Stomach (tissue), 9 donors: Measurements from ENCODE around the gene KY. TPM values are rescaled to one million over a fixed set of nuclear protein-coding genes. Genes with fewer than 3 reads are reported as not detected.

Experiments used
- DNase-seq, 2 donors: peaks; one replicate each; pipeline versions ENCODE4 v3.0.0 to v3.0.0-alpha.2; 2013 to 2019
- H3K27ac ChIP-seq, 5 donors: fragments of 200-600 bp in 4 of 5; sonication (generic) in 4 of 5; one replicate each; pipeline ENCODE4 v1.5.1; 2013 to 2019; ENCODE audit warnings: mild to moderate bottlenecking in 1 of 5, moderate library complexity in 1 of 5
- H3K27me3 ChIP-seq, 3 donors: fragments of 200-600 bp; sonication (generic); one replicate each; pipeline ENCODE4 v1.5.1; 2017 to 2019; ENCODE audit warnings: mixed run types in 1 of 3
- H3K36me3 ChIP-seq, 4 donors: fragments of 200-600 bp; sonication (generic); 1 replicate in 3 of 4; 2 replicates in 1 of 4; pipeline ENCODE4 v1.5.1; 2016 to 2019
- H3K4me1 ChIP-seq, 4 donors: fragments of 200-600 bp; sonication (generic); one replicate each; pipeline ENCODE4 v1.5.1; 2016 to 2019
- H3K4me3 ChIP-seq, 4 donors: fragments of 200-600 bp; sonication (generic) in 3 of 4; one replicate each; pipeline ENCODE4 v1.5.1; 2016 to 2019; ENCODE audit warnings: mild to moderate bottlenecking in 1 of 4
- H3K9me3 ChIP-seq, 4 donors: fragments of 200-600 bp; sonication (generic); one replicate each; pipeline ENCODE4 v1.5.1; 2016 to 2019
- CTCF ChIP-seq, 7 experiments: fragments of 450-650 bp in 4 of 7; fragments of 200-600 bp in 3 of 7; sonication (generic) in 3 of 7; IDR thresholded peaks; one replicate each; pipeline ENCODE4 v1.5.1; 2016 to 2019; ENCODE audit warnings: antibody characterized with exemption in 7 of 7, control low read depth in 2 of 7, mild to moderate bottlenecking in 1 of 7
- EP300 ChIP-seq: sonication (generic); formaldehyde crosslinking; IDR thresholded peaks from one replicate; pipeline ENCODE4 v1.6.1; 2017; ENCODE audit warnings: antibody characterized with exemption
- POLR2A ChIP-seq, 4 donors: fragments of 450-650 bp; IDR thresholded peaks; one replicate each; pipeline ENCODE4 v1.6.1; 2016; ENCODE audit warnings: antibody characterized with exemption in 4 of 4, control low read depth in 2 of 4, mild to moderate bottlenecking in 1 of 4, moderate library complexity in 1 of 4
- POLR2AphosphoS5 ChIP-seq, 3 donors: sonication (generic); formaldehyde crosslinking; IDR thresholded peaks; one replicate each; pipeline ENCODE4 v1.6.1; 2016; ENCODE audit warnings: antibody characterized with exemption in 3 of 3
- WGBS, 5 donors: extraction: QIAGEN DNeasy Blood & Tissue Kit in 3 of 5; methylation state at CpG; one replicate each; pipeline versions ENCODE4 v1.1.5 to v1.1.7; 2013 to 2018; 5-methylcytosine and 5-hydroxymethylcytosine counted together
- intact Hi-C: fragments of 100-400 bp; cut with DNase I; formaldehyde crosslinking; loops from one replicate; pipeline ENCODE4 v1.15.1; 2023; ENCODE audit warnings: low total_unique reads
- polyA plus RNA-seq, 3 donors: library from polyadenylated mRNA; stranded (reverse); fragments of 200-250 nt; gene quantifications; one replicate each; pipeline ENCODE4 v1.2.3, GENCODE V29; 2013
- total RNA-seq, 5 donors: library from RNA; depleted of rRNA; stranded (reverse); fragments of >200 nt; gene quantifications; one replicate each; pipeline versions ENCODE4 v1.1.0 to v1.2.3, GENCODE V29; 2014 to 2016
- donor health status: healthy with polysubstance abuse.
- donor health status: Bipolar disorder and iron deficiency.
- donor health status: healthy.

The KY gene
- total and polyA plus RNA-seq, 8 donors: 0.12 to 3.6 (median 0.31) TPM; not detected in 3

- Histone ChIP-seq H3K4me1 (no peaks in the 10 kb centered on the region), H3K9me3 (no peaks in the 10 kb centered on the region), H3K27ac (no peak overlapping the region), H3K4me3 (no peak overlapping the region), H3K27me3 (no peaks in the 10 kb centered on the region), H3K36me3 (peaks cover 0 to 8% (median 0%) of the 10 kb centered on the region in 4 donors)
- 90 to 93% (median 91%) methylated on average over 8 of the region's 8 CpGs for WGBS, 5 donors
- TF ChIP-seq POLR2A (IDR thresholded peaks at IDR 0.05) (no peak), POLR2AphosphoS5 (IDR thresholded peaks at IDR 0.05) (no peak), EP300 (no peak), CTCF (IDR thresholded peaks at IDR 0.05) (no peak)
- DNase-seq: peak in 1 of 2 donors; percentile 8
- intact Hi-C loops: no loop called here
These were observed 7.6 kb downstream of the KY start for GRCh38 chr3:134643150-134643675.

- H3K4me3 ChIP-seq: no peak overlapping the region
- peaks cover 0 to 8% (median 0%) of the 10 kb centered on the region in 4 donors for H3K36me3 ChIP-seq
- DNase-seq: peak in 1 of 2 donors; percentile 10
- no peaks in the 10 kb centered on the region for H3K4me1 ChIP-seq
- WGBS, 5 donors: 87 to 95% (median 90%) methylated on average over 5 of the region's 5 CpGs
- H3K9me3 ChIP-seq: no peaks in the 10 kb centered on the region
- no peak overlapping the region for H3K27ac ChIP-seq
- TF ChIP-seq EP300: no peak
- TF ChIP-seq POLR2AphosphoS5 (IDR thresholded peaks at IDR 0.05): no peak
- TF ChIP-seq POLR2A (IDR thresholded peaks at IDR 0.05): no peak
- no peak for TF ChIP-seq CTCF (IDR thresholded peaks at IDR 0.05)
- intact Hi-C loops: no loop called here
- H3K27me3 ChIP-seq: no peaks in the 10 kb centered on the region
These were observed 8.2 kb downstream of the KY start for GRCh38 chr3:134642445-134643149.

GRCh38 chr3:134641671-134642300 lies 9.0 kb downstream of the KY start:
- TF ChIP-seq CTCF (IDR thresholded peaks at IDR 0.05): no peak
- TF ChIP-seq POLR2AphosphoS5 (IDR thresholded peaks at IDR 0.05): no peak
- no peak for TF ChIP-seq EP300
- TF ChIP-seq POLR2A (IDR thresholded peaks at IDR 0.05): no peak
- DNase-seq: peak in 1 of 2 donors; percentile 3
- Histone ChIP-seq H3K36me3 (peaks cover 0 to 8% (median 0%) of the 10 kb centered on the region in 4 donors), H3K27ac (no peak overlapping the region), H3K27me3 (no peaks in the 10 kb centered on the region), H3K4me3 (no peak overlapping the region), H3K9me3 (no peaks in the 10 kb centered on the region), H3K4me1 (no peaks in the 10 kb centered on the region)
- intact Hi-C loops: no loop called here
- WGBS, 5 donors: 78 to 89% (median 87%) methylated on average over 4 of the region's 4 CpGs

- H3K27me3 ChIP-seq: no peaks in the 10 kb centered on the region
- TF ChIP-seq POLR2A (IDR thresholded peaks at IDR 0.05) (no peak), CTCF (IDR thresholded peaks at IDR 0.05) (peak in 4 of 7 experiments; percentile 22 to 34 (median 28)), POLR2AphosphoS5 (IDR thresholded peaks at IDR 0.05) (no peak)
- H3K9me3 ChIP-seq: no peaks in the 10 kb centered on the region
- H3K4me3 ChIP-seq: no peak overlapping the region
- WGBS, 5 donors: 55 to 66% (median 61%) methylated on average over 4 of the region's 4 CpGs
- peak; percentile 41 to 70 for DNase-seq
- peaks cover 0 to 8% (median 0%) of the 10 kb centered on the region in 4 donors for H3K36me3 ChIP-seq
- intact Hi-C loops: no loop called here
- H3K4me1 ChIP-seq: no peaks in the 10 kb centered on the region
- no peak overlapping the region for H3K27ac ChIP-seq
These were observed 9.9 kb downstream of the KY start for GRCh38 chr3:134640872-134641470.
